ENCODE data around the gene KRT15. TPM values are rescaled to one million over a fixed set of nuclear protein-coding genes. Genes with fewer than 3 reads are reported as not detected.

The KRT15 gene
- total and polyA plus RNA-seq, 9 of the 15 experiments (the other 6 are each of a cell fraction or from before 2014, with no cell fraction given): 0.28 to 4.4 (median 0.56) TPM

- no peak for TF ChIP-seq CEBPZ (IDR thresholded peaks at IDR 0.05; ENCODE audit: borderline replicate concordance, low read depth, low read length)
- TF ChIP-seq UBTF (IDR thresholded peaks at IDR 0.05; ENCODE audit: borderline replicate concordance in 1 of 2, low read depth in 2 of 2, low read length in 2 of 2): peak in 1 of 2 experiments; percentile 58; a peak in 1 of 4 replicates
- peak in 1 of 2 experiments; percentile 11; a peak in 1 of 4 replicates for TF ChIP-seq ARNT (IDR thresholded peaks at IDR 0.05)
- TF ChIP-seq TARDBP (IDR thresholded peaks at IDR 0.05): no peak
- TF ChIP-seq, protein P1, sequence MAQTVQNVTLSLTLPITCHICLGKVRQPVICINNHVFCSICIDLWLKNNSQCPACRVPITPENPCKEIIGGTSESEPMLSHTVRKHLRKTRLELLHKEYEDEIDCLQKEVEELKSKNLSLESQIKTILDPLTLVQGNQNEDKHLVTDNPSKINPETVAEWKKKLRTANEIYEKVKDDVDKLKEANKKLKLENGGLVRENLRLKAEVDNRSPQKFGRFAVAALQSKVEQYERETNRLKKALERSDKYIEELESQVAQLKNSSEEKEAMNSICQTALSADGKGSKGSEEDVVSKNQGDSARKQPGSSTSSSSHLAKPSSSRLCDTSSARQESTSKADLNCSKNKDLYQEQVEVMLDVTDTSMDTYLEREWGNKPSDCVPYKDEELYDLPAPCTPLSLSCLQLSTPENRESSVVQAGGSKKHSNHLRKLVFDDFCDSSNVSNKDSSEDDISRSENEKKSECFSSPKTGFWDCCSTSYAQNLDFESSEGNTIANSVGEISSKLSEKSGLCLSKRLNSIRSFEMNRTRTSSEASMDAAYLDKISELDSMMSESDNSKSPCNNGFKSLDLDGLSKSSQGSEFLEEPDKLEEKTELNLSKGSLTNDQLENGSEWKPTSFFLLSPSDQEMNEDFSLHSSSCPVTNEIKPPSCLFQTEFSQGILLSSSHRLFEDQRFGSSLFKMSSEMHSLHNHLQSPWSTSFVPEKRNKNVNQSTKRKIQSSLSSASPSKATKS (CRISPR knock-in tag; IDR thresholded peaks at IDR 0.05): no peak
- peak; percentile 43; the same call in 1 of the 2 replicates for TF ChIP-seq MYC (IDR thresholded peaks at IDR 0.05; ENCODE audit: low read depth, low read length)
- TF ChIP-seq MYC (CRISPR knock-in tag; IDR thresholded peaks at IDR 0.05; ENCODE audit: borderline replicate concordance, low read depth): no peak
- TF ChIP-seq NFIX (CRISPR knock-in tag; IDR thresholded peaks at IDR 0.05; ENCODE audit: low read depth): no peak
- no peak for TF ChIP-seq ZNF512 (tag; IDR thresholded peaks at IDR 0.05)
- no peak for TF ChIP-seq ZNF408 (CRISPR knock-in tag; IDR thresholded peaks at IDR 0.05; ENCODE audit: low read depth)
- no peak for TF ChIP-seq KAT7 (CRISPR knock-in tag; IDR thresholded peaks at IDR 0.05; ENCODE audit: borderline replicate concordance)
- 0 out of 2 replicates have a peak, but pooled peaks have one; percentile 46 for TF ChIP-seq HOXB6 (CRISPR knock-in tag; IDR thresholded peaks at IDR 0.05; ENCODE audit: borderline replicate concordance)
- no peak for TF ChIP-seq MAX (CRISPR knock-in tag; IDR thresholded peaks at IDR 0.05)
- peak; percentile 35; the same call in 1 of the 2 replicates for TF ChIP-seq TCF3 (CRISPR knock-in tag; IDR thresholded peaks at IDR 0.05)
- no peak for TF ChIP-seq ZNF717 (CRISPR knock-in tag; IDR thresholded peaks at IDR 0.05)
- no peak for TF ChIP-seq MTA2 (IDR thresholded peaks at IDR 0.05; ENCODE audit: low read depth)
- TF ChIP-seq NCOA4 (IDR thresholded peaks at IDR 0.05; ENCODE audit: partially characterized antibody): no peak
Observed at GRCh38 chr17:41530062-41531048, 11.7 kb upstream of the KRT15 start (continued).
